HepG2 (cell line): Measurements from ENCODE around the gene VAMP2. TPM values are rescaled to one million over a fixed set of nuclear protein-coding genes. Genes with fewer than 3 reads are reported as not detected.

ENCODE experiments used
- FOSL2 ChIP-seq: sonication (generic); formaldehyde crosslinking; IDR thresholded peaks from 2 replicates; pipeline ENCODE4 v1.4.0; 2020; ENCODE audit warnings: missing genetic modification reagents
- MLXIP ChIP-seq: sonication (generic); formaldehyde crosslinking; IDR thresholded peaks from 2 replicates; pipeline ENCODE4 v1.9.0; 2021; ENCODE audit warnings: missing genetic modification reagents, borderline replicate concordance
- NFYB ChIP-seq: sonication (generic); formaldehyde crosslinking; IDR thresholded peaks from 2 replicates; pipeline ENCODE4 v1.4.0; 2020; ENCODE audit warnings: missing genetic modification reagents
- PRDM15 ChIP-seq: sonication (generic); formaldehyde crosslinking; IDR thresholded peaks from 2 replicates; pipeline ENCODE4 v1.4.0; 2020; ENCODE audit warnings: missing genetic modification reagents
- PRMT3 ChIP-seq: sonication (generic); formaldehyde crosslinking; IDR thresholded peaks from 2 replicates; pipeline ENCODE4 v1.8.1; 2022; ENCODE audit warnings: low read depth, mild to moderate bottlenecking, moderate library complexity, missing genetic modification reagents, borderline replicate concordance
- PRPF4 ChIP-seq: fragments of 200-400 bp; formaldehyde crosslinking; IDR thresholded peaks from 2 replicates; pipeline ENCODE4 v1.6.1; 2016; ENCODE audit warnings: low read length, low read depth; ENCODE audit not compliant: poor library complexity, severe bottlenecking
- SOX6 ChIP-seq, 2 experiments: fragments of 450-650 bp in 1 of 2; sonication (generic) in 1 of 2; formaldehyde crosslinking in 1 of 2; IDR thresholded peaks; 2 replicates each; pipeline versions ENCODE4 v1.4.0 to v1.6.1; 2017 to 2020; ENCODE audit warnings: antibody characterized with exemption in 1 of 2, mild to moderate bottlenecking in 1 of 2, missing genetic modification reagents in 1 of 2
- SP5 ChIP-seq: IDR thresholded peaks from 2 replicates; pipeline ENCODE4 v1.6.1; 2016; ENCODE audit warnings: low read depth, borderline replicate concordance
- ZBTB40 ChIP-seq, 2 experiments: fragments of 450-650 bp in 1 of 2; sonication (generic) in 1 of 2; formaldehyde crosslinking in 1 of 2; IDR thresholded peaks; 2 replicates each; pipeline versions ENCODE4 v1.6.1 to v1.8.0; 2016 to 2022; ENCODE audit warnings: antibody characterized with exemption in 1 of 2, mild to moderate bottlenecking in 1 of 2, missing genetic modification reagents in 1 of 2
- ZBTB42 ChIP-seq: sonication (generic); formaldehyde crosslinking; IDR thresholded peaks from 2 replicates; pipeline ENCODE4 v1.5.0; 2020; ENCODE audit warnings: mild to moderate bottlenecking, missing genetic modification reagents
- ZNF382 ChIP-seq: sonication (generic); formaldehyde crosslinking; IDR thresholded peaks from 2 replicates; pipeline ENCODE4 v1.5.0; 2020; ENCODE audit warnings: missing genetic modification reagents, mild to moderate bottlenecking, borderline replicate concordance
- ZNF747 ChIP-seq: sonication (generic); formaldehyde crosslinking; IDR thresholded peaks from 2 replicates; pipeline ENCODE4 v1.8.1; 2023; ENCODE audit warnings: missing genetic modification reagents, mild to moderate bottlenecking, borderline replicate concordance
- polyA plus RNA-seq, 8 experiments: library from polyadenylated mRNA; depleted of rRNA in 3 of 8; stranded (reverse) in 7 of 8; unstranded in 1 of 8; fragments of >200 nt; fragmentation: Illumina TruSeq in 4 of 8; extraction: Trizol in 4 of 8; gene quantifications; 2 replicates each; pipeline versions ENCODE4 v1.2.1 to v1.2.3, GENCODE V29; 2011 to 2016; ENCODE audit warnings: low read depth in 4 of 8, missing spikeins in 1 of 8, mixed read lengths in 1 of 8; ENCODE audit not compliant: insufficient read depth in 1 of 8
- total RNA-seq, 5 experiments: library from RNA; depleted of rRNA; stranded (reverse); fragments of >200 nt; fragmentation: Illumina TruSeq; extraction: Trizol; gene quantifications; 2 replicates each; pipeline ENCODE4 v1.2.3, GENCODE V29; 2016; ENCODE audit warnings: low read depth in 1 of 5

Gene VAMP2
- total and polyA plus RNA-seq, 2 of the 13 experiments (the other 11 are each of a cell fraction or from before 2014, with no cell fraction given) = 3.9 to 17.2 TPM

DNA sequence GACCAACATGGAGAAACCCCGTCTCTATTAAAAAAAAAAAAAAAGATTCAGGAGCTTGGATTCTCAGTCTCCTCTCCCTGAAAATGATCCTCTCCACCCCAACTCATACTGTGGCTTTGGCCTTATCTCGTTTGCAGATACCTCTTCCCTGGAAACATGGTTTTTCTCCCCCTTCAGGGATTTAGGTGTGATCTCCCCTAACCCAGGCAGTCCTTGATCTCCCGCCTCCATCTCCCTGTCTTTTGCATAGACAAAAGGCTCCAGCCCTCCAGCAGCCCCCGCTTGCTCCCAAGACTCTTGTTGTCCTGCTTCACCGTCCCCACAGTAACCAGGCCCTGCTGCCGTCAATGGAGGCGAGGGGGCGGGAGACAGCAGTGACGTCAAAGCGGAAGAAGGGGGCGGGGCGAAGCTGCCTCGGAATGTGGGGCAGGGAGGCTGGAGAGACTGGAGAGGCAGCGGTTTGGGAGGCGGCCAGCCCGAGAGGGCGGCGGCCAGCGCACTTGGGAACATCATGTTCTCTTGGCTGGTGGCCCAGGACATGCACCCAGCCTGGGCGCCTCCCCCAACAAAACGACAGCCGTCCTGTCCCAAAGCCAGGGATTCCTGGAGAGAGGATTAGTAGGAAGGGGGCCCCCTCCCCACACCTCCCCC lies 8.7 kb downstream of the VAMP2 start (continued):
- no peak for TF ChIP-seq ZBTB40 (IDR thresholded peaks at IDR 0.05)
- TF ChIP-seq ZBTB40 (CRISPR knock-in tag; IDR thresholded peaks at IDR 0.05) = no peak
- TF ChIP-seq ZBTB42 (CRISPR knock-in tag) = no peak
- TF ChIP-seq PRDM15 (CRISPR knock-in tag) = no peak
- 0 out of 2 replicates have a peak, but pooled peaks have one; percentile 9 for TF ChIP-seq ZNF747 (CRISPR knock-in tag)
- TF ChIP-seq FOSL2 = 0 out of 2 replicates have a peak, but pooled peaks have one; percentile 32
- no peak for TF ChIP-seq ZNF382
- peak; percentile 76 for TF ChIP-seq SP5 (CRISPR knock-in tag)
- no peak for TF ChIP-seq MLXIP (CRISPR knock-in tag)
- TF ChIP-seq PRPF4 = peak; percentile 2
- TF ChIP-seq NFYB (CRISPR knock-in tag) = peak; percentile 31; the same call in 1 of the 2 replicates
- no peak for TF ChIP-seq PRMT3 (CRISPR knock-in tag)
- TF ChIP-seq SOX6 (IDR thresholded peaks at IDR 0.05) = no peak
- peak; percentile 76 for TF ChIP-seq SOX6 (CRISPR knock-in tag; IDR thresholded peaks at IDR 0.05)
